ENCODE data around the gene PSMD9.

- TF ChIP-seq CTCF (conservative IDR thresholded peaks at IDR 0.05; ENCODE audit: low read depth, low read length) (no peak), EZH2phosphoT487 (IDR thresholded peaks at IDR 0.05; ENCODE audit: borderline replicate concordance, low read length) (no peak), EZH2 (IDR thresholded peaks at IDR 0.05; ENCODE audit: low read length, unreplicated experiment) (no peak)
Observed at GRCh38 chr12:121939992-121940766, 51.6 kb downstream of the PSMD9 start.
